HG03457 (cell line): ENCODE data around the gene GOLGA7B.

Source experiments
- ATAC-seq: cut with Tn5 transposase; IDR thresholded peaks from one replicate; pipeline ENCODE4 v1.9.1; 2021; ENCODE audit warnings: moderate number of reproducible peaks; ENCODE audit not compliant: unreplicated experiment

The GOLGA7B gene

DNA sequence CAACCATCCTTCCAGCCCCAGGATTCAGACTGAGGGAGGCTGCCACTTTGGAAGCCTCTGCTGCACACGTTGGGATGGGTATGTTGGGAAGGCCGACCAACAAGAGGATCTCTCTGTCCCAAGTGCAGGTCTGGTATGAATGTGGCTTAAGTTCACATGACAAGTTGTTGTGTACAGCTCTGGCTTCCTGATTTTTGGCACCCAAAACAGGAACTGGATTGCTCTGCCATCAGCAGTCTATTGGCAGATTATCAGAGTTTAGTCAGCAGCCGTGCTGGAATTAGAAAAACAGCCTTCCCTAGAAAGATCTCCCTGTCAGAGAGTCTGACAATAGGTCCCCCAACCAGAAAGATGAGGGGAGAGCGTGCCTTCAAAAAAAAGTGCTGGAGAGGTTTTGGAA, 66.9 kb downstream of the GOLGA7B start:
- ATAC-seq: no peak

DNA sequence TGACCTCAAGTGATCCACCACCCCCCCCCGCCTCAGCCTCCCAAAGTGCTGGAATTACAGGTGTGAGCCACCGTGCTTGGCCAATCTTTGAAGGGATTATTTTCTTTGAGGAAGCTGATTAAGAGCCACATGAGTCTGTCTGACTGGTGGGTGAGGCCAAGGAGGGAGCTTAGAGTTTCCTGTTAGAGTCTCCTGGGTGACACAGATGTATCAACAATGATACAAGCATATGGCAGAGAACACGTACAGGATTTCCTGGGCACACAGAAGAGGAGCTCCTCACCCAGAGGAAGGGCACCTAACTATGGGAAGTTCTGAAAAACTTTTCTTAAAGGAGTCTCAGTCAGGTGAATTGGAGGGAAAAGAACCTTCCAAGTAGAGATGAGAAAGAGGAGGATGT, 69.4 kb downstream of the GOLGA7B start:
- ATAC-seq: no peak

DNA sequence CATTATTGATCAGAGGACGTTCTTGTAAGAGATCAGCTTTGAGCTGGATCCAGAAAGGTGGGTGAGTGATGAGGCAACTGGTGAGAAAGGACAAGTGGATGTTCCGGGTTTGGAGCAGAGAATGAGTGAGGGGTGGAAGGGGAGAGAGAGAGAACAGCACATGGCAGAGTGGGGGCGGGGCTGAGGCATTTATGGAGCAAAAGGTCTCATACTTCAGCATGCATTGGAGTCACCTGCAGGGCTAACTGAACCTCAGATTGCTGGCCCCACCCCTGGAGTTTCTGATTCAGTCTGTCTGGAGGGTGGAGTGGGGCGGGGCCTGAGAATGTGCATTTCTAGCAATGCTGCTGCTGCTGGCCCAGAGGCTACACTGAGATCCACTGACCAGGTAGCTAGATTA, 71.2 kb downstream of the GOLGA7B start:
- ATAC-seq: no peak
